ENCODE results near the gene LIPI.

LIPI gene

GRCh38 chr21:14210738-14211137 lies at the start of gene LIPI:
LIPI (minus strand) TSS chr21:14210955; CDS start chr21:14210845, 110 bp downstream.
- no peaks in the 10 kb centered on the region for H3K27me3 ChIP-seq (ENCODE audit: low read depth, low read length)
- H3K4me1 ChIP-seq (ENCODE audit: control insufficient read depth in 1 of 2, insufficient read depth in 2 of 2, low read length in 2 of 2), result peaks cover 0 to under 1% of the 10 kb centered on the region in 2 donors
- no peak within 1 kb of the TSS for H3K27ac ChIP-seq (ENCODE audit: low read length)
- H3K9me3 ChIP-seq (ENCODE audit: control insufficient read depth in 1 of 2, low read length in 2 of 2), result no peaks in the 10 kb centered on the region
- no peak within 1 kb of the TSS for H3K4me3 ChIP-seq (ENCODE audit: low read depth in 1 of 2, low read length in 2 of 2)
- no peaks in the 10 kb centered on the region for H3K36me3 ChIP-seq (ENCODE audit: control insufficient read depth in 1 of 2, insufficient read depth in 2 of 2, low read length in 2 of 2)

- Histone ChIP-seq H3K4me1 (ENCODE audit: control insufficient read depth in 1 of 2, insufficient read depth in 2 of 2, low read length in 2 of 2) (peaks cover 0 to 5% of the 10 kb centered on the region in 2 donors), H3K9me3 (ENCODE audit: control insufficient read depth in 1 of 2, low read length in 2 of 2) (no peaks in the 10 kb centered on the region), H3K4me3 (ENCODE audit: low read depth in 1 of 2, low read length in 2 of 2) (no peak overlapping the region), H3K27me3 (ENCODE audit: low read depth, low read length) (no peaks in the 10 kb centered on the region), H3K27ac (ENCODE audit: low read length) (no peak overlapping the region), H3K36me3 (ENCODE audit: control insufficient read depth in 1 of 2, insufficient read depth in 2 of 2, low read length in 2 of 2) (no peaks in the 10 kb centered on the region)
Measured at GRCh38 chr21:14260174-14260764, 49.5 kb upstream of the LIPI start.

GRCh38 chr21:14259747-14260146 lies 49.0 kb upstream of the LIPI start:
- H3K36me3 ChIP-seq (ENCODE audit: control insufficient read depth in 1 of 2, insufficient read depth in 2 of 2, low read length in 2 of 2), result no peaks in the 10 kb centered on the region
- H3K4me1 ChIP-seq (ENCODE audit: control insufficient read depth in 1 of 2, insufficient read depth in 2 of 2, low read length in 2 of 2), result peaks cover 0 to 5% of the 10 kb centered on the region in 2 donors
- no peak overlapping the region for H3K27ac ChIP-seq (ENCODE audit: low read length)
- no peaks in the 10 kb centered on the region for H3K9me3 ChIP-seq (ENCODE audit: control insufficient read depth in 1 of 2, low read length in 2 of 2)
- no peaks in the 10 kb centered on the region for H3K27me3 ChIP-seq (ENCODE audit: low read depth, low read length)
- H3K4me3 ChIP-seq (ENCODE audit: low read depth in 1 of 2, low read length in 2 of 2), result no peak overlapping the region

GRCh38 chr21:14251336-14251735 lies 40.6 kb upstream of the LIPI start:
- Histone ChIP-seq H3K27me3 (ENCODE audit: low read depth, low read length) (no peaks in the 10 kb centered on the region), H3K9me3 (ENCODE audit: control insufficient read depth in 1 of 2, low read length in 2 of 2) (no peaks in the 10 kb centered on the region), H3K36me3 (ENCODE audit: control insufficient read depth in 1 of 2, insufficient read depth in 2 of 2, low read length in 2 of 2) (no peaks in the 10 kb centered on the region), H3K27ac (ENCODE audit: low read length) (no peak overlapping the region), H3K4me1 (ENCODE audit: control insufficient read depth in 1 of 2, insufficient read depth in 2 of 2, low read length in 2 of 2) (peaks cover 0 to 3% of the 10 kb centered on the region in 2 donors), H3K4me3 (ENCODE audit: low read depth in 1 of 2, low read length in 2 of 2) (no peak overlapping the region)

GRCh38 chr21:14245711-14246110 lies 35.0 kb upstream of the LIPI start:
- no peaks in the 10 kb centered on the region for H3K27me3 ChIP-seq (ENCODE audit: low read depth, low read length)
- no peak overlapping the region for H3K4me3 ChIP-seq (ENCODE audit: low read depth in 1 of 2, low read length in 2 of 2)
- no peaks in the 10 kb centered on the region for H3K4me1 ChIP-seq (ENCODE audit: control insufficient read depth in 1 of 2, insufficient read depth in 2 of 2, low read length in 2 of 2)
- H3K27ac ChIP-seq (ENCODE audit: low read length), result no peak overlapping the region
- no peaks in the 10 kb centered on the region for H3K9me3 ChIP-seq (ENCODE audit: control insufficient read depth in 1 of 2, low read length in 2 of 2)
- no peaks in the 10 kb centered on the region for H3K36me3 ChIP-seq (ENCODE audit: control insufficient read depth in 1 of 2, insufficient read depth in 2 of 2, low read length in 2 of 2)

- Histone ChIP-seq H3K36me3 (ENCODE audit: control insufficient read depth in 1 of 2, insufficient read depth in 2 of 2, low read length in 2 of 2) (no peaks in the 10 kb centered on the region), H3K4me3 (ENCODE audit: low read depth in 1 of 2, low read length in 2 of 2) (no peak overlapping the region), H3K27ac (ENCODE audit: low read length) (no peak overlapping the region), H3K9me3 (ENCODE audit: control insufficient read depth in 1 of 2, low read length in 2 of 2) (no peaks in the 10 kb centered on the region), H3K4me1 (ENCODE audit: control insufficient read depth in 1 of 2, insufficient read depth in 2 of 2, low read length in 2 of 2) (no peaks in the 10 kb centered on the region), H3K27me3 (ENCODE audit: low read depth, low read length) (no peaks in the 10 kb centered on the region)
Measured at GRCh38 chr21:14244911-14245310, 34.2 kb upstream of the LIPI start.

- Histone ChIP-seq H3K9me3 (ENCODE audit: control insufficient read depth in 1 of 2, low read length in 2 of 2) (no peaks in the 10 kb centered on the region), H3K36me3 (ENCODE audit: control insufficient read depth in 1 of 2, insufficient read depth in 2 of 2, low read length in 2 of 2) (no peaks in the 10 kb centered on the region), H3K4me1 (ENCODE audit: control insufficient read depth in 1 of 2, insufficient read depth in 2 of 2, low read length in 2 of 2) (no peaks in the 10 kb centered on the region), H3K27ac (ENCODE audit: low read length) (no peak overlapping the region), H3K27me3 (ENCODE audit: low read depth, low read length) (no peaks in the 10 kb centered on the region), H3K4me3 (ENCODE audit: low read depth in 1 of 2, low read length in 2 of 2) (no peak overlapping the region)
Measured at GRCh38 chr21:14243874-14244273, 33.1 kb upstream of the LIPI start.

GRCh38 chr21:14243461-14243860 lies 32.7 kb upstream of the LIPI start:
- Histone ChIP-seq H3K27ac (ENCODE audit: low read length) (no peak overlapping the region), H3K4me3 (ENCODE audit: low read depth in 1 of 2, low read length in 2 of 2) (no peak overlapping the region), H3K9me3 (ENCODE audit: control insufficient read depth in 1 of 2, low read length in 2 of 2) (no peaks in the 10 kb centered on the region), H3K4me1 (ENCODE audit: control insufficient read depth in 1 of 2, insufficient read depth in 2 of 2, low read length in 2 of 2) (no peaks in the 10 kb centered on the region), H3K36me3 (ENCODE audit: control insufficient read depth in 1 of 2, insufficient read depth in 2 of 2, low read length in 2 of 2) (no peaks in the 10 kb centered on the region), H3K27me3 (ENCODE audit: low read depth, low read length) (no peaks in the 10 kb centered on the region)

GRCh38 chr21:14241297-14241696 lies 30.5 kb upstream of the LIPI start:
- H3K27ac ChIP-seq (ENCODE audit: low read length), result no peak overlapping the region
- H3K4me1 ChIP-seq (ENCODE audit: control insufficient read depth in 1 of 2, insufficient read depth in 2 of 2, low read length in 2 of 2), result no peaks in the 10 kb centered on the region
- no peaks in the 10 kb centered on the region for H3K9me3 ChIP-seq (ENCODE audit: control insufficient read depth in 1 of 2, low read length in 2 of 2)
- no peaks in the 10 kb centered on the region for H3K27me3 ChIP-seq (ENCODE audit: low read depth, low read length)
- no peak overlapping the region for H3K4me3 ChIP-seq (ENCODE audit: low read depth in 1 of 2, low read length in 2 of 2)
- H3K36me3 ChIP-seq (ENCODE audit: control insufficient read depth in 1 of 2, insufficient read depth in 2 of 2, low read length in 2 of 2), result no peaks in the 10 kb centered on the region

GRCh38 chr21:14239281-14239680 lies 28.5 kb upstream of the LIPI start:
- H3K27ac ChIP-seq (ENCODE audit: low read length), result no peak overlapping the region
- no peaks in the 10 kb centered on the region for H3K4me1 ChIP-seq (ENCODE audit: control insufficient read depth in 1 of 2, insufficient read depth in 2 of 2, low read length in 2 of 2)
- H3K9me3 ChIP-seq (ENCODE audit: control insufficient read depth in 1 of 2, low read length in 2 of 2), result no peaks in the 10 kb centered on the region
- no peaks in the 10 kb centered on the region for H3K36me3 ChIP-seq (ENCODE audit: control insufficient read depth in 1 of 2, insufficient read depth in 2 of 2, low read length in 2 of 2)
- H3K4me3 ChIP-seq (ENCODE audit: low read depth in 1 of 2, low read length in 2 of 2), result no peak overlapping the region
- H3K27me3 ChIP-seq (ENCODE audit: low read depth, low read length), result no peaks in the 10 kb centered on the region

GRCh38 chr21:14236180-14236579 lies 25.4 kb upstream of the LIPI start:
- Histone ChIP-seq H3K9me3 (ENCODE audit: control insufficient read depth in 1 of 2, low read length in 2 of 2) (no peaks in the 10 kb centered on the region), H3K4me3 (ENCODE audit: low read depth in 1 of 2, low read length in 2 of 2) (no peak overlapping the region), H3K4me1 (ENCODE audit: control insufficient read depth in 1 of 2, insufficient read depth in 2 of 2, low read length in 2 of 2) (no peaks in the 10 kb centered on the region), H3K27me3 (ENCODE audit: low read depth, low read length) (no peaks in the 10 kb centered on the region), H3K27ac (ENCODE audit: low read length) (no peak overlapping the region), H3K36me3 (ENCODE audit: control insufficient read depth in 1 of 2, insufficient read depth in 2 of 2, low read length in 2 of 2) (no peaks in the 10 kb centered on the region)

GRCh38 chr21:14235101-14235500 lies 24.3 kb upstream of the LIPI start:
- Histone ChIP-seq H3K9me3 (ENCODE audit: control insufficient read depth in 1 of 2, low read length in 2 of 2) (peaks cover 0 to 2% of the 10 kb centered on the region in 2 donors), H3K4me1 (ENCODE audit: control insufficient read depth in 1 of 2, insufficient read depth in 2 of 2, low read length in 2 of 2) (no peaks in the 10 kb centered on the region), H3K4me3 (ENCODE audit: low read depth in 1 of 2, low read length in 2 of 2) (no peak overlapping the region), H3K27ac (ENCODE audit: low read length) (no peak overlapping the region), H3K36me3 (ENCODE audit: control insufficient read depth in 1 of 2, insufficient read depth in 2 of 2, low read length in 2 of 2) (no peaks in the 10 kb centered on the region), H3K27me3 (ENCODE audit: low read depth, low read length) (no peaks in the 10 kb centered on the region)

All from muscle layer of duodenum (tissue), 2 donors.